ENCODE data around the gene FAM47E.

DNA sequence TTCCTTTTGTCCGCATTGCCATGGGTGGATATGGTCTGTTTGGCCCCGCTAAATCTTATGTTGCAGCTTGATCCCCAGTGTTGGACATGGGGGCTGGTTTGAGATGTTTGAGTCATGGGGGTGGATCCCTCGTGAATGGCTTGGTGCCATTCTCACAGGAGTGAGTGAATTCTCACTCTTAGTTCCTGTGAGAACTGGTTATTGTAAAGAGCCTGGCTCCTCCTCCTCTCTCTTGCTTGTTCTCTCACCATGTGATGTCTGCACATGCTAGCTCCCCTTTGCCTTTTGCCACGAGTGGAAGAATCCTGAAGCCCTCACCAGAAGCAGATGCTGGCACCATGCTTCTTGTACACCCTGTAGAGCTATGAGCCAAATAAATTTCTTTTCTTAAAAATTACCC lies 32.4 kb downstream of the FAM47E start:
- TF ChIP-seq, protein P1, sequence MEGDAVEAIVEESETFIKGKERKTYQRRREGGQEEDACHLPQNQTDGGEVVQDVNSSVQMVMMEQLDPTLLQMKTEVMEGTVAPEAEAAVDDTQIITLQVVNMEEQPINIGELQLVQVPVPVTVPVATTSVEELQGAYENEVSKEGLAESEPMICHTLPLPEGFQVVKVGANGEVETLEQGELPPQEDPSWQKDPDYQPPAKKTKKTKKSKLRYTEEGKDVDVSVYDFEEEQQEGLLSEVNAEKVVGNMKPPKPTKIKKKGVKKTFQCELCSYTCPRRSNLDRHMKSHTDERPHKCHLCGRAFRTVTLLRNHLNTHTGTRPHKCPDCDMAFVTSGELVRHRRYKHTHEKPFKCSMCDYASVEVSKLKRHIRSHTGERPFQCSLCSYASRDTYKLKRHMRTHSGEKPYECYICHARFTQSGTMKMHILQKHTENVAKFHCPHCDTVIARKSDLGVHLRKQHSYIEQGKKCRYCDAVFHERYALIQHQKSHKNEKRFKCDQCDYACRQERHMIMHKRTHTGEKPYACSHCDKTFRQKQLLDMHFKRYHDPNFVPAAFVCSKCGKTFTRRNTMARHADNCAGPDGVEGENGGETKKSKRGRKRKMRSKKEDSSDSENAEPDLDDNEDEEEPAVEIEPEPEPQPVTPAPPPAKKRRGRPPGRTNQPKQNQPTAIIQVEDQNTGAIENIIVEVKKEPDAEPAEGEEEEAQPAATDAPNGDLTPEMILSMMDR (IDR thresholded peaks at IDR 0.05; ENCODE audit: low read depth, low read length, poor library complexity, severe bottlenecking) = no peak
- no peak for TF ChIP-seq EZH2phosphoT487 (IDR thresholded peaks at IDR 0.05; ENCODE audit: borderline replicate concordance, low read length)

Data from DOHH2 (cell line).